GM18873 (cell line): ENCODE measurements around the gene ZNF487.
"Not testable (repeated sequence)": the region's sequence is repeated elsewhere in the genome, so short reads cannot be mapped to it uniquely, and the experiment has no call there.

Source experiments
- ATAC-seq: cut with Tn5 transposase; IDR thresholded peaks from one replicate; pipeline ENCODE4 v1.9.1; 2021; ENCODE audit warnings: mild to moderate bottlenecking, moderate library complexity, moderate number of reproducible peaks; ENCODE audit not compliant: unreplicated experiment, low FRiP score

Gene ZNF487

DNA sequence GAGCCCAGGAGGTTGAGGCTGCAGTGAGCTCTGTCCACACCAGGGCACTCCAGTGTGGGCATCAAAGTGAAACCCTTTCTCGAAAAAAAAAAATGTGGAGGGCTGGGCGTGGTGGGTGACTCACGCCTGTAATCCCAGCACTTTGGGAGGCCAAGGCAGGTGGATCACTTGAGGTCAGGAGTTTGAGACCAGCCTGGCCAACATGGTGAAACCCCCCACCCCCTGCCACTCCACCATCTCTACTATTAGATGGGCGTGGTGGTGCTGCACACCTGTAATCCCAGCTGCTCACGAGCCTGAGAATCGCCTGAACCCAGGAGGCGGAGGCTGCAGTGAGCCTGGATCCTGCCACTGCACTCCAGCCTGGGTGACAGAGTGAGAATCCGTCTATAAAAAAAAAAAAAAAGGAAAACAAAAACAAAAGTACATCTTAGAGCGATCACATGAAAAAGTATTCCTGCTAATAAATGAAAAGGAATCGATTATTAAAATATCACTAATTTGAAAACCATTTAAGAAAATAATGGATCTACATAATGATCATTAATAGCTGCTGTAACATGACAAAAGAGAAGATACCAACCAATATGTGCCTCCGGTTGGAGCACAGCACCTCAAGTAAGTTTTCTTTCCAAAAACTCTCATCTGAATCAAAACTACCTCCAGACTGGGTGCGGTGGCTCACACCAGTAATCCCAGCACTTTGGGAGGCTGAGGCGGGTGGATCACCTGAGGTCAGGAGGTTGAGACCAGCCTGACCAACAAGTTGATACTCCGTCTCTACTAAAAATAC, 32.8 kb upstream of the ZNF487 start:
- ATAC-seq, result no peak

GRCh38 chr10:43404704-43405084, 32.2 kb upstream of the ZNF487 start:
- no peak for ATAC-seq

- no peak for ATAC-seq
These were observed 29.7 kb upstream of the ZNF487 start for GRCh38 chr10:43407148-43407575.

GRCh38 chr10:43407576-43408330, 29.2 kb upstream of the ZNF487 start:
- peak; percentile 39 for ATAC-seq

- ATAC-seq, result no peak
These were observed 28.6 kb upstream of the ZNF487 start for GRCh38 chr10:43408331-43408709.

DNA sequence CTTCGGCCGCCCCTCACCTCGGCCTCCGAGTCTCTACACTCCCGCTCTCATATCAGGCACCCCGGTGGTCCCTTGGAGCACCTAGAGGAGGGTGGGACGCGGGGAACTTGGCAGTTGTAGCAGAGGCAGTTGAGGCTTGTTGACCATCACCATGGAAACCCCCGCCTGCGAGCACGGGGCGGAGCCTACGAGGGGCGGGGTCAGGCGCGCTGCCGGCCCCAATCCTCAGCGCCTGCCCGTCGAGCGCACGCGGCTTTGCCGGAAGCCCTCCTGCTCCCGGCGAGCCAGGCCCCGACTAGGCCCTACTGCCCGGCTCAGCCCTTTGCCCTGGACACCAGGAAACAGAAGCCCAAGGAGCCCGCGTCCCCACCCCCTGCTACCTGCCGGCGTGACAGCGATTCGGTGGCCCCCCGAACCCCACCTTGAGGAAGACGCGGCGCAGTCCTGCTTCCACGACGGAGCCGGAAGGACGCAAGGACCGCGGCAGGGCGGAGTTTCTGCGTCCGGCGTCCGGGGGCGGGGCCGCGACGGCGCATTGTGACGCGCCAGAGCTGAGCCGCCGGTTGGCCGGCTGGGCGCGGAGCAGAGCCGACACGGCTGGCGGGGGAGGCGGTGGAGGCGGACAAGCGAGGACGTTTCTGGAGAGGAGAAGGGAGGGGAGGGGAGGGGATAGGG, 28.1 kb upstream of the ZNF487 start, which contains the start of gene HNRNPF:
Gene HNRNPF (minus strand): TSS at position 477 of the 675 bp plus-strand sequence. CDS start 21,302 bp downstream, outside the sequence.
- peak; percentile 59 for ATAC-seq

DNA sequence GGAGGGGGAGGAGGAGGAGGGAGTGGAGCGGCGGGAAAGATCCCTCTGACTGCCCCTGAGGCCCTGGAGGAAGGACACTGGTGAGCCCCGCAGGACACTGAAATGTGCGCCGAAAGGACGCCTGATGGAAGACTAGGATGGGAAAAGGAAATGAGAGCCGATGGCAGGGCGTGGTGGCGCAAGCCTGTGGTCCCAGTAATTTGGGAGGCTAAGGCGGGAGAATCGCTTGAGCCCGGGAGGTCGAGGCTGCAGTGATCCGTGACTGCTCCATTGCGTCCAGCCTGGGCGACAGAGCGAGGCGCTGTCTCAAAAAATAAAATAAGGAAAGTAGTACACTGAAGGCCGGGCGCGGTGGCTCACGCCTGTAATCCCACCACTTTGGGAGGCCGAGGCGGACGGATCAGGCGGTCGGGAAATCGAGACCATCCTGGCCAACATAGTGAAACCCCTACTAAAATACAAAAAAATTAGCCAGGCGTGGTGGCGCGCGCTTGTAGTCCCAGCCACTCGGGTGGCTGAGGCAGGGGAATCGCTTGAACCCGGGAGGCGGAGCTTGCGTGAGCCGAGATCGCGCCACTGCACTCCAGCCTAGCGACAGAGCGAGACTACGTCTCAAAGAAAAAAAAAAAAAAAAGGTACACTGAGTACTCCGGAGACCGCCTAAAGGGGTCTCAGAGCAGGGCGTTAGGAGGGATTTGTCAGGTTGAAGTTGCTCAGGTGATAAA, 27.4 kb upstream of the ZNF487 start:
- ATAC-seq, result no peak

DNA sequence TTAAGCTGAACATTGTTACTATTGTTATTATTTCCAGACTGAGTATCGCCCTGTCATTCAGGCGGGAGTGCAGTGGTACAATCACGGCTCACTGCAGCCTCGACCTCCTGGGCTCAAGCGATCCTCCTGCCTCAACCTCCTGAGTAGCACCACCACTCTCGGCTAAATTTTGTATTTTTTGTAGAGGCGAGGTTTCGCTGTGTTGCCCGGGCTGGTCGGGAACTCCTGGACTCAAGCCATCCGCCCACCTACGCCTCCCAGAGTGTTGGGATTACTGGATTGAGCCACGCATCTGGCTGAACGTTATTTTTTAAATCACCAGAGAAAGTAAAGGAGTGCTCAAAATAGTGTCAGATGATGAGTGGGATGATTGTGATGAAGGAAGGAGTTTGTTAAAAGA, 26.6 kb upstream of the ZNF487 start:
- no peak for ATAC-seq

- no peak for ATAC-seq
These were observed 25.4 kb upstream of the ZNF487 start for GRCh38 chr10:43411536-43411935.

DNA sequence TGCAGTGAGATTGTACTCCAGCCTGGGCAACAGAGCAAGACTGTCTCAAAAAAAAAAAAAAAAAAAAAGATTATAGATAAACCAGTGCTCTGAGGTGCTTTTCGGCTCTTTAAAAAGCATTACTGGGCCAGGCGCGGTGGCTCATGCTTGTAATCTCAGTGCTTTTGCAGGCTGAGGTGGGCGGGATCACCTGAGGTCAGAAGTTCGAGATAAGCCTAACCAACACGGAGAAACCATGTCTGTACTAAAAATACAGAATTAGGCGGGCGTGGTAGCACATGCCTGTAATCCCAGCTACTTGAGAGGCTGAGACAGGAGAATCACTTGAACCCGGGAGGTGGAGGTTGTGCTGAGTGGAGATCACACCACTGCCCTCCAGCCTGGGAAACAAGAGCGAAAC, 21.4 kb upstream of the ZNF487 start:
- no peak for ATAC-seq

DNA sequence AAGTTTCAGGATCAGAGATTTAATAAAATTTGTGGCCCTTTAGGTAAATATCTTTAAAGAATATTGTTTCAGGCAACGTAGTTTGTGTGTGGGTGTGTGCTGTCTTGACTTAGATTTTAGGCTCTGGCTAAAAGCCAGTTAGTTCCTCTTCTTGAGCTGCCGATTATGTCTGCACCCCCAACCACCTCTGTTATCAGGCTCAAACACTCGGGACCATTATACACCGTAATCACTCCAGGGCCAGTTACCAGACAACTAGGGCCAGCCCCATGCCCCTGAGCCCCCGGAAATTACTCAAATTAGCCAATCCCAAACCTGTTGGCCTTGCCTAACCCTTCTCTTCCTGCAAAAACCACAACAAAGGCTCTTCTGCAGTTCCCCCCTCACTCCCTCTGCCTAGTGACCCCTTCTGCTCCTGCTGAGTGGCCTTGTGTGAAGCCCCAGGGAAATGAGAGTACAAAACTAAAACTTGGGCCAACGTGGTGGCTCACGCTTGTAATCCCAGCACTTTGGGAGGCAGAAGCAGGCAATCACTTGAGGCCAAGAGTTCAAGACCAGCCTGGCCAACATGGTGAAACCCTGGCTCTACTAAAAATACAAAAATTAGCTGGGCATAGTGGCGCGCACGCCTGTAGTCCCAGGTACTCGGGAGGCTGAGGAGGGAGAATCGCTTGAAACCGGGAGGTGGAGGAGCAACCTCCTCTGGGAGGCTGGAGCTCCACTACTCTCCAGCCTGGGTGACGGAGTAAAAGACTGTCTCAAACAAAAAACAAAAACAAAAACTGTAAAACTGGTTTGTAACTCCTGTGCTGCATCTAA, 18.8 kb upstream of the ZNF487 start:
- ATAC-seq, result no peak

DNA sequence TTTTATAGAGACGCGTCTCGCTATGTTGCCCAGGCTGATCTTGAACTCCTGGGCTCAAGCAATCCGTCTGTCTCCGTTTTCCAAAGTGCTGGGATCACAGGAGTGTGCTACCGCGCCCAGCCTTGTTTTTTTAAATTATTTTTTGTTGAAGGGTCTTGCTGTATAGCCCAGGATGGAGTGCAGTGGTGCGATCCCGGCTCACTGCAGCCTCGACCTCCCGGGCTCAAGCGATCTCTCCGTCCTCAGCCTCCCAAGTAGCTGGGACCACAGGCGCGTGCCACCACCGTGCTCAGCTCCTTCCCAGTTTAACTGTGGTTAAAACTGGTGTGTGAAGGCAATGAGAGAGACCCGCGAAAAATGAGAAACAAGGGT, 16.9 kb upstream of the ZNF487 start:
- no peak for ATAC-seq

- peak; percentile 69 for ATAC-seq
These were observed 16.3 kb upstream of the ZNF487 start for GRCh38 chr10:43420369-43421200.

DNA sequence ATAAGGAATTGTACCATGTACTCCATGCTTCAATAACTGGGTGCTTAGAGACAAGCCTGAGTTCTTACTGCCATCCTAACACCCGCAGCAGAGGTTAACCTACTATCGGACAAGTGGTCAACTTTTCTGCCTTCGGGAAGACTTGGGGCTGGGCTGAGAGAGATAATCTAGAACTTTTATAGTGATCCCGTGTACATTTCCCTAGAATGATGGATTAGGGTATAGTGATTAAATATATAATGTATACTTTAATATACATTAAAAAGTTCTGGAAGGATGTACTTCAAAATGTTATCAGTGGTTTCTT, 15.8 kb upstream of the ZNF487 start:
- ATAC-seq, result peak; percentile 18

DNA sequence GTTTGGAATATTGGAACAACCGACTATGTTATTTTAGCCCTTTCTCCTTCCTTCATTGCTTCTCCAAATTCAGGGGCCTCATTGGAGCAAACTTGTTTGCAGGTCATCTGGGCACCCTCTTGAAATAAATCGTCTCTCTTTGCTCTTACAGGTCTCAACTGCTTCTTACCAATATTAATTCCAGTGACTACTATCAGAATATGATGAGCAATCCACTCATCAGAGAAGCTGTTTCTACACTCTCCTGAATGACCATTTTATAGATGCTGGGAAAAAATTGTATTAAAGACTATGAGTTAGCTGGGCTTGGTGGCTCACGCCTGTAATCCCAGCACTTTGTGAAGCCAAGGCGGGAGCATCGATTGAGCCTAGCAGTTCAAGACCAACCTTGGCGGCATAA, 15.4 kb upstream of the ZNF487 start:
- no peak for ATAC-seq

- not testable (repeated sequence) for ATAC-seq
These were observed 15.0 kb upstream of the ZNF487 start for GRCh38 chr10:43421944-43422343.

GRCh38 chr10:43424416-43424815, 12.5 kb upstream of the ZNF487 start:
- no peak for ATAC-seq

DNA sequence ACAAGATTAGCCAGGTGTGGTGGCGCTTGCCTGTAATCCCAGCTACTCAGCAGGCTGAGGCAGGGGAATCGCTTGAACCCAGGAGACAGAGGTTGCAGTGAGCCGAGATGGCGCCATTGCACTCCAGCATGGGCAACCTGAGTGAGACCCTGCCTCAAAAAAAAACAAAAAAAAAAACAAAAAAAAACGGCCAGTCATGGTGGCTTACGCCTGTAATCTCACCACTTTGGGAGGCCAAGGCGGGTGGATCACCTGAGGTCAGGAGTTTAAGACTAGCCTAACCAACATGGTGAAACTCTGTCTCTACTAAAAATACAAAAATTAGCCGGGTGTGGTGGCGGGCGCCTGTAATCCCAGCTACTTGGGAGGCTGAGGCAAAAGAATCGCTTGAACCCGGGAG, 10.4 kb upstream of the ZNF487 start:
- ATAC-seq, result not testable (repeated sequence)

DNA sequence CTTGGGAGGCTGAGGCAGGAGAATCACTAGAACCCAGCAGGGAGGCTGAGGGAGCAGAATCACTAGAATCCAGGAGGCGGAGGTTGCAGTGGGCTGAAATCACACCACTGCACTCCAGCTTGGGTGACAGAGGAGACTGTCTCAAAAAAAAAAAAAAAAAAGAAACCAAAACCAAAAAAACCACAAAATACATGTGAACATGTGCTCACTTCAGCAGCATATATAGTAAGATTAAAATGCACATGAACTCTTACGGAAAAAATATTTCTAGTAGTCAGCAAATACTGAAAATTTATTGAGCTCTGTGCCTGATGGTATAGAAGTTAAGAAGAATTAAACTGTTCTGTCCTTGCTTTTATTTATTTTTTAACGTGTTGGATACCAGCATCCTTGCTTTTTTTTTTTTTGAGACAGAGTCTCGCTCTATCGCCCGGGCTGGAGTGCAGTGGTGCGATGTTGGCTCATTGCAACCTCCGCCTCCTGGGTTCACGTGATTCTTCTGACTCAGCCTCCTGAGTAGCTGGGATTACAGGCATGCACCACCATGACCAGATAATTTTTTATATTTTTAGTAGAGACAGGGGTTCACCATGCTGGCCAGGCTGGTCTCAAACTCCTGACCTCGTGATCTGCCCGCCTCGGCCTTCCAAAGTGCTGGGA, 9.6 kb upstream of the ZNF487 start:
- ATAC-seq, result no peak
